22Rv1 (cell line): ENCODE results near the gene FIG4.

Experiments
- CTCF ChIP-seq: fragments of 450-650 bp; IDR thresholded peaks from 2 replicates; pipeline ENCODE4 v1.5.1; 2017; ENCODE audit warnings: mild to moderate bottlenecking
- ZFX ChIP-seq: fragments of 450-650 bp; IDR thresholded peaks from 2 replicates; pipeline ENCODE4 v1.6.1; 2017; ENCODE audit warnings: antibody characterized with exemption, borderline replicate concordance

- no peak for TF ChIP-seq CTCF
- TF ChIP-seq ZFX, result no peak
These were observed 47.6 kb downstream of the FIG4 start for GRCh38 chr6:109738667-109739066.
